AG04449 (cell line): ENCODE data around the gene TFEB.

ENCODE experiments used
- CTCF ChIA-PET: fragments of 350-600 bp; formaldehyde crosslinking; extraction: SDS; loops from one replicate; lab custom pipeline; 2021; ENCODE audit warnings: antibody characterized with exemption; lab: Yijun Ruan, JAX
- POLR2A ChIA-PET: fragments of 400-600, 350-600 bp; formaldehyde crosslinking; extraction: SDS; loops from one replicate; lab custom pipeline; 2020; ENCODE audit warnings: antibody characterized with exemption, inconsistent platforms; lab: Yijun Ruan, JAX
- DNase-seq: peaks from one replicate; pipeline ENCODE4 v3.0.0-alpha.2; 2010; ENCODE audit warnings: low read depth, low spot score
- H3K4me3 ChIP-seq: 2 replicates; pipeline ENCODE4 v1.5.1; 2011; ENCODE audit warnings: low read depth, mild to moderate bottlenecking, control low read depth, low read length
- TF ChIP-seq, protein P1 (sequence below): IDR thresholded peaks from one replicate; pipeline ENCODE4 v1.5.1; 2011; ENCODE audit warnings: mild to moderate bottlenecking, moderate library complexity, low read length, control low read depth, inconsistent platforms; ENCODE audit not compliant: insufficient read depth; ENCODE audit errors: missing control alignments

TFEB gene

GRCh38 chr6:41748102-41748477 lies 12.7 kb upstream of the TFEB start:
- H3K4me3 ChIP-seq, result no peak overlapping the region
- CTCF ChIA-PET, result interaction anchor here (0.7 to 2.4 kb wide), 2 partner anchors 12 to 296 kb away, joined by 5 to 14 read pairs; partner anchors contain the start of gene TFEB
- TF ChIP-seq, protein P1, sequence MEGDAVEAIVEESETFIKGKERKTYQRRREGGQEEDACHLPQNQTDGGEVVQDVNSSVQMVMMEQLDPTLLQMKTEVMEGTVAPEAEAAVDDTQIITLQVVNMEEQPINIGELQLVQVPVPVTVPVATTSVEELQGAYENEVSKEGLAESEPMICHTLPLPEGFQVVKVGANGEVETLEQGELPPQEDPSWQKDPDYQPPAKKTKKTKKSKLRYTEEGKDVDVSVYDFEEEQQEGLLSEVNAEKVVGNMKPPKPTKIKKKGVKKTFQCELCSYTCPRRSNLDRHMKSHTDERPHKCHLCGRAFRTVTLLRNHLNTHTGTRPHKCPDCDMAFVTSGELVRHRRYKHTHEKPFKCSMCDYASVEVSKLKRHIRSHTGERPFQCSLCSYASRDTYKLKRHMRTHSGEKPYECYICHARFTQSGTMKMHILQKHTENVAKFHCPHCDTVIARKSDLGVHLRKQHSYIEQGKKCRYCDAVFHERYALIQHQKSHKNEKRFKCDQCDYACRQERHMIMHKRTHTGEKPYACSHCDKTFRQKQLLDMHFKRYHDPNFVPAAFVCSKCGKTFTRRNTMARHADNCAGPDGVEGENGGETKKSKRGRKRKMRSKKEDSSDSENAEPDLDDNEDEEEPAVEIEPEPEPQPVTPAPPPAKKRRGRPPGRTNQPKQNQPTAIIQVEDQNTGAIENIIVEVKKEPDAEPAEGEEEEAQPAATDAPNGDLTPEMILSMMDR, result no peak
- POLR2A ChIA-PET, result no interaction called here
- DNase-seq, result no peak

- no peak for DNase-seq
- no peak within 1 kb of the TSS for H3K4me3 ChIP-seq
- ChIA-PET POLR2A (no interaction called here), CTCF (interaction anchor here (0.7 to 2.4 kb wide), 3 partner anchors 12 to 297 kb away, joined by 3 to 14 read pairs (median 5); partner anchors contain the start of gene TFEB)
- TF ChIP-seq, protein P1, result no peak
Observed at GRCh38 chr6:41747256-41748101, 12.1 kb upstream of the TFEB start, which contains the start of gene PGC. Gene PGC, minus strand, starts transcription at chr6:41747397. Its CDS starts 63 bp downstream, at chr6:41747334.

DNA sequence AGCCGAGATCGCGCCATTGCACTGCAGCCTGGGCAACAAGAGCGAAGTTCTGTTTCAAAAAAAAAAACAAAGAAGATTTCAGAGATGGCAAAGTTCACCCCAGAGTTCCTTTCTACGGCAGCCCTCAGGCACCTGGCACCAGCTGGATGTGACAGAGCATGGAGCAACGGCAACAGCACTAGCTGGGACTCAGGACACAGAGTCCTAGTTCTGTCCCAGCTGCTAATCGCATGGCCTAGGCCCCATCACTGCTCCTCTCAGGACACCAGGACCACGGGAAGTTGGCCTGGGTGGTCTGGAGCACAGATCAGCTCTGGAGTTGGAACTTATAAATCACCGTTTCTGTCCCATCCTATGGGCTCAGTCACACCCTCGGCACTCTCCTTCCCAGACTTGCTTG lies 10.7 kb upstream of the TFEB start:
- ChIA-PET POLR2A (no interaction called here), CTCF (interaction anchor here (0.9 kb wide), 1 partner anchor 11 kb away, joined by 3 read pairs; no protein-coding TSS in a partner anchor)
- TF ChIP-seq, protein P1, result no peak
- H3K4me3 ChIP-seq, result no peak overlapping the region
- DNase-seq, result no peak

DNA sequence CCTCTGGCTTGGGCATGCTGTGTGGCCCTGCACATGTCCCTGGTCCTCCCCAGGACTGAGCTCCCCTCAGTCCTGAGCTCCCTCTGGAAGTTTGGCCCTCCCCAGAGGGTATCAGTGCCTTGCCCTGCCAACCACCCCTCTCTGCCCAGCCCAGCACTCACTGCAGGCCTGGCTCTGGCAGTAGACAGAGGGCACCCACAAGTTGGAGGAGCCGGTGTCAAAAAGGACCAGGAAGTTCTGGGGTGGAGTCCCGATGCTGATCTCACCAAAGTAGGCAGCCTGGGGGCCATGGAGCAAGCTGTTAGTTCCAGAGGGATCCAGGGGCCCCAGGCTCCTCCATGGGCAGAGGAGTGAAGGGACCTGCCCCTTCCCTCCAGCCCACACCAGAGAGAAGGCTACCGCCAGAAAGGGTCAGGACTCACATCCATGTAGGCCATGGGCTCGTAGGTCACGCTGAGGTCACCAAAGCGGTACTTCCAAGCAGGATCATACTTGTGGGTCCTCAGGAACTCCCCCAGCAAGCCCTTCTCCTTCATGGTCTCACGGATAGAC lies 8.9 kb upstream of the TFEB start:
- H3K4me3 ChIP-seq, result no peak overlapping the region
- CTCF ChIA-PET, result no interaction called here
- TF ChIP-seq, protein P1, result no peak
- no peak for DNase-seq
- POLR2A ChIA-PET, result no interaction called here

DNA sequence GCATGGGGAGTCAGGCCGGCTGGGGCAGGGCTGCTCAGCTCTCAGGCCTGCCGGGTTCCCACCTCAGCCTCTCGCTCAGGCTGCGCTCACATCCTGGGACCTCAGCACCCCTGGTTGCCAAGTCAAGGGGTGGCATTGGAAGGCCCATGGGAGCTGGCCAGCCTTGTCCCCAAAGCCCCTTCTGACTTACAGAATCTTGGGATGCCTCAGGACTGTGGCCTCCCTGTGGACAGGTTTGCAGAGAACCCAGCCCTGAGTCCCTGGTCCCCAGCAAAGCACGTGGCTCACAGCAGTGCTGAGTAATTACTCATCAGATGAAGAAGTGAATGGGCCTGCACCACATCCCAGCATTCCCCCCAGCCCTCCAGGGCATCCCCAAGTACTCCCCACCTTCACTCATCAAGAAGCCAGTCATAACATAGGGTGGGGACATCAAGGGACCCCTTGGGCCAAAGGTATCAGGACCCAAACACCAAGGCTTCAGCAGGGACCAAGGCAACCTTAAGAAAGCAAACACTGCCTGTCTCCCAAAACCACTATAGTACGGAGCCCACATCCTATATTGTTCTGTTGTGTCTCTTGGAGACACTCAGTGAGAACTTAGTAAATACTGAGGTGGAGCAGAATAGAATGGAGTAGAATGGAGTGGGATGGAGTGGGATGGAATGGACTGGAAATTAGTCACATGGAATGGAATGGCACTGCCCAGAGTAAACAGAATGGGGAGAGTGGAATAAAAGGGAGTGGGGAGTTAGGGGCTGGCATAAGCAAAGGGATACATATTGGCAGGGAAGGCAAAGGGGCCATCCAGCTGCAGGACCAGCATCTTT lies 8.2 kb upstream of the TFEB start:
- ChIA-PET POLR2A (no interaction called here), CTCF (interaction anchor here (1.4 kb wide), 1 partner anchor 10 kb away, joined by 3 read pairs; no protein-coding TSS in a partner anchor)
- TF ChIP-seq, protein P1, result no peak
- no peak overlapping the region for H3K4me3 ChIP-seq
- DNase-seq, result no peak
